AG04449 (cell line): ENCODE measurements around the gene ZNF491.

Source experiments
- CTCF ChIA-PET: fragments of 350-600 bp; formaldehyde crosslinking; extraction: SDS; loops from one replicate; lab custom pipeline; 2021; ENCODE audit warnings: antibody characterized with exemption; lab: Yijun Ruan, JAX
- POLR2A ChIA-PET: fragments of 400-600, 350-600 bp; formaldehyde crosslinking; extraction: SDS; loops from one replicate; lab custom pipeline; 2020; ENCODE audit warnings: antibody characterized with exemption, inconsistent platforms; lab: Yijun Ruan, JAX
- DNase-seq: peaks from one replicate; pipeline ENCODE4 v3.0.0-alpha.2; 2010; ENCODE audit warnings: low read depth, low spot score
- H3K4me3 ChIP-seq: 2 replicates; pipeline ENCODE4 v1.5.1; 2011; ENCODE audit warnings: low read depth, mild to moderate bottlenecking, control low read depth, low read length
- TF ChIP-seq, protein P1 (sequence below): IDR thresholded peaks from one replicate; pipeline ENCODE4 v1.5.1; 2011; ENCODE audit warnings: mild to moderate bottlenecking, moderate library complexity, low read length, control low read depth, inconsistent platforms; ENCODE audit not compliant: insufficient read depth; ENCODE audit errors: missing control alignments

Gene ZNF491

GRCh38 chr19:11797491-11797890 is 832 bp upstream of the ZNF491 start:
- TF ChIP-seq, protein P1, sequence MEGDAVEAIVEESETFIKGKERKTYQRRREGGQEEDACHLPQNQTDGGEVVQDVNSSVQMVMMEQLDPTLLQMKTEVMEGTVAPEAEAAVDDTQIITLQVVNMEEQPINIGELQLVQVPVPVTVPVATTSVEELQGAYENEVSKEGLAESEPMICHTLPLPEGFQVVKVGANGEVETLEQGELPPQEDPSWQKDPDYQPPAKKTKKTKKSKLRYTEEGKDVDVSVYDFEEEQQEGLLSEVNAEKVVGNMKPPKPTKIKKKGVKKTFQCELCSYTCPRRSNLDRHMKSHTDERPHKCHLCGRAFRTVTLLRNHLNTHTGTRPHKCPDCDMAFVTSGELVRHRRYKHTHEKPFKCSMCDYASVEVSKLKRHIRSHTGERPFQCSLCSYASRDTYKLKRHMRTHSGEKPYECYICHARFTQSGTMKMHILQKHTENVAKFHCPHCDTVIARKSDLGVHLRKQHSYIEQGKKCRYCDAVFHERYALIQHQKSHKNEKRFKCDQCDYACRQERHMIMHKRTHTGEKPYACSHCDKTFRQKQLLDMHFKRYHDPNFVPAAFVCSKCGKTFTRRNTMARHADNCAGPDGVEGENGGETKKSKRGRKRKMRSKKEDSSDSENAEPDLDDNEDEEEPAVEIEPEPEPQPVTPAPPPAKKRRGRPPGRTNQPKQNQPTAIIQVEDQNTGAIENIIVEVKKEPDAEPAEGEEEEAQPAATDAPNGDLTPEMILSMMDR, result peak; percentile 70
- POLR2A ChIA-PET, result interaction anchor here (0.8 to 1.1 kb wide), 3 partner anchors 14 to 343 kb away, joined by 3 to 4 read pairs (median 3); partner anchors contain the start of gene ZNF20
- CTCF ChIA-PET, result interaction anchor here (0.6 to 8.6 kb wide), 47 partner anchors 8 to 458 kb away, joined by 3 to 95 read pairs (median 5); partner anchors contain the start of genes ZNF20, ZNF433, ZNF440 and ZNF441
- DNase-seq, result peak; percentile 21
- no peak overlapping the region for H3K4me3 ChIP-seq

DNA sequence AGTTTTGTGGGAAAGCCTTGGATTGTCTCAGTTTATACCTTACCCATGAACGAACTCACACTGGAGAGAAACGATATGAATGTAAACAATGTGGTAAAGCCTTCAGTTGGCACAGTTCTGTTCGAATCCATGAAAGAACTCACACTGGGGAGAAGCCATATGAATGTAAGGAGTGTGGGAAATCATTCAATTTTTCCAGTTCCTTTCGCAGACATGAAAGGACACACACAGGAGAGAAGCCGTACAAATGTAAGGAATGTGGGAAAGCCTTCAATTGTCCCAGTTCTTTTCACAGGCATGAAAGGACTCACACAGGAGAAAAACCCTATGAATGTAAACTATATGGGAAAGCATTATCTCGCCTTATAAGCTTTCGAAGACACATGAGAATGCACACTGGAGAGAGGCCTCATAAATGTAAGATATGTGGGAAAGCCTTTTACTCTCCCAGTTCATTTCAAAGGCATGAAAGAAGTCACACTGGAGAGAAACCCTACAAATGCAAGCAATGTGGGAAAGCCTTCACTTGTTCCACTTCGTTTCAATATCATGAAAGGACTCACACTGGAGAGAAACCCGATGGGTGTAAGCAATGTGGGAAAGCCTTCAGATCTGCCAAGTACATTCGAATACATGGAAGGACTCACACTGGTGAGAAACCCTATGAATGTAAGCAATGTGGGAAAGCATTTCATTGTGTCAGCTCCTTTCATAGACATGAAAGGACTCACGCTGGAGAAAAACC is 8.2 kb downstream of the ZNF491 start:
- POLR2A ChIA-PET, result no interaction called here
- TF ChIP-seq, protein P1, result no peak
- CTCF ChIA-PET, result interaction anchor here (4.3 kb wide), 1 partner anchor 8 kb away, joined by 25 read pairs; the partner anchor contains the start of gene ZNF491
- no peak for DNase-seq
- no peak overlapping the region for H3K4me3 ChIP-seq

DNA sequence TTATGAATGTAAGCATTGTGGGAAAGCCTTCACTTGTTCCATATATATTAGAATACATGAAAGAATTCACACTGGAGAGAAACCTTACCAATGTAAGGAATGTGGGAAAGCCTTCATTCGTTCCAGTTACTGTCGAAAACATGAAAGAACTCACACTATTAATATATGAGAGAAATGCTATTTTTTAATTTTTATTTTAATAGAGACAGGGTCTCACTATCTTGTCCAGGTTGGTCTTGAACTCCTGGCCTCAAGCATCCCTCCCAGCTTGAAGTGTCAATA is 8.7 kb downstream of the ZNF491 start:
- POLR2A ChIA-PET, result no interaction called here
- TF ChIP-seq, protein P1, result no peak

GRCh38 chr19:11813703-11814028 is 15.3 kb downstream of the ZNF491 start:
- POLR2A ChIA-PET, result interaction anchor here (0.8 to 1.5 kb wide), 2 partner anchors 16 to 174 kb away, joined by 3 to 4 read pairs; partner anchors contain the start of gene ZNF491
- peak overlapping the region; percentile 90 for H3K4me3 ChIP-seq
- CTCF ChIA-PET, result interaction anchor here (1.0 to 5.9 kb wide), 6 partner anchors 15 to 328 kb away, joined by 3 to 95 read pairs (median 5); partner anchors contain the start of genes ZNF439, ZNF441 and ZNF491
- TF ChIP-seq, protein P1, result no peak
- DNase-seq, result no peak

More for the DNA sequence above, 8.7 kb downstream of the ZNF491 start:
- no peak overlapping the region for H3K4me3 ChIP-seq
- CTCF ChIA-PET, result interaction anchor here (4.3 kb wide), 1 partner anchor 9 kb away, joined by 25 read pairs; the partner anchor contains the start of gene ZNF491
- no peak for DNase-seq

DNA sequence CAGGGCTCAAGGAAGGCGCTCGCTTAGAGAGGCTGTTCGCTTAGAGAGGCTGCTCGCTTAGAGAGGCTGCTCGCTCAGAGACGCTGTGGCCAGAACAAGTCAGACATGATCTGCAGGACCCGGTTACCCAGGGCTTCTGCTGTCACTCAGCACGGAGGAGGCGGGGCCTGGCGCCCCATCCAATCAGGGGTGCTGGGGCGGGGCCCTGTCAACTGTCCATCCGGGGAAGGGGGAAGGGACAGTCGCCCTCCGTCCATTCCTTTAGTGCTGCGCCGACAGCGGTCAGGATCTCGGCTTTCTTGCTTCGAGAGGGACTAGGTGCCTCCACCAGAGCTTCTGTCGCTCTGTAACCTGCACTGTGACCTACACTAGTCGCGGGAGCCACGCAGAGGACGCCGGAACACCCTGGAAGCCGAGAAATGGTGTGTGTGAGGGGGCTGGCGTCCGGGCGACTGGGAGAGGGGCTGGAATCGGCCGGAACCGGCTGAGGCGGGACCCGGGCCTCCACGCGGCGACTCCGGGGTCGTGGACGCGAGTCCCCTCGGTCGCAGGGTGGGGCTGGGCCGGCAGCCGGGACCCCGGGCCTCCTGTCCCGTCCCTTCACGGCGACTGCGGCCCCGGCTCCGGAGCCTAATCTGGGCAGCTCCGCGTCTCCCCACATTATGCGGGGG is 15.8 kb downstream of the ZNF491 start, which contains the start of gene ZNF440:
Gene ZNF440 (plus strand): TSS at position 245 of the 671 bp plus-strand sequence. CDS start 175 bp downstream, at position 420.
- peak; percentile 66 for DNase-seq
- ChIA-PET CTCF (interaction anchor here (1.0 to 5.9 kb wide), 7 partner anchors 15 to 327 kb away, joined by 3 to 95 read pairs (median 6); partner anchors contain the start of genes ZNF441 and ZNF491), POLR2A (interaction anchor here (1.5 kb wide), 1 partner anchor 174 kb away, joined by 4 read pairs; no protein-coding TSS in a partner anchor)
- TF ChIP-seq, protein P1, result no peak
- H3K4me3 ChIP-seq, result peak within 1 kb of the TSS; percentile 90
